IPS-18c (cell line): Measurements from ENCODE around the gene PCCA.
"Not testable (repeated sequence)": the region's sequence is repeated elsewhere in the genome, so short reads cannot be mapped to it uniquely, and the experiment has no call there.

Source experiments
- H3K4me3 ChIP-seq: 2 replicates; pipeline ENCODE4 v1.7.0; 2013; ENCODE audit warnings: low read depth, mild to moderate bottlenecking, low read length, moderate library complexity; ENCODE audit not compliant: insufficient read depth
- H3K9me3 ChIP-seq: one replicate; pipeline ENCODE4 v1.6.1; 2013; ENCODE audit warnings: mild to moderate bottlenecking, low read length, moderate library complexity; ENCODE audit not compliant: control insufficient read depth, insufficient read depth

PCCA gene

DNA sequence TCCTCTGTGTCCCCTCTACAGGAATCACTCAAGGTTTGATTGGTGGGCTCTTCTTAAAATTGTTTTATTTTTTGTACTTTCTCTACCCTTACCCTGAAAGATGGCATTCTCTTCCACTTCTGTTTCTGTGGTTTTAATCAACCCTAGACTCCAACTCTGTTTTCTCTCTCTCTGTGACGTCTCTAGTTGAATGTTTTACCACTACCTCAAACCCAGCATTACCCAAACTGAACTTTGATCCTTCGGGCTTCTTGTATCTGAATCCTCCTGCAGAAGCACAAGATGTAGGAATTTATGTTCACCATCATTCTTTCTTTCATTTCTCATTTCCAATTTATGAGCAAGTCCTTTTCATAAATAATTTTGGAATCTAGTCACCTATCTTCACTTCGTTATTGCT lies 39.9 kb downstream of the PCCA start:
- H3K4me3 ChIP-seq = no peak overlapping the region
- H3K9me3 ChIP-seq = no peaks in the 10 kb centered on the region

DNA sequence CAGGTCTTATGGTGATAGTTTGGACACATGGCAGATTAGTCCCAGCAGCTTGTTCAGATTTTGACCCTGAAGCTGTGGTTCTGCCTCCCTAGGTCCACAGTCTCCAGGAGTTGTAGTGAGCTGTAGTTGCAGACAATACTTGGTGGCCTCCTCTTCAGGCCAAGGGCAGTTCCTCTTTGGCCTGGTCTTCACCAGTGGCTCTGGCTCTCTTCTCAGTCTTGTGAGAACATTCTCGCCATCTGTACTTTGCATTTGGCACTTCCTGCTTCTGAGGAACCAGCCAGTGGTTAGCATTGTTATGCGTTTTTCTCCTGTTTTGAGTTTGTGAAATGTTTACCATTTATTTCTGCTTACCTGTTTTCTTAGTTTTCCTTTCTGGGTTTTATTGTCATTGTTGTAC lies 40.7 kb downstream of the PCCA start:
- H3K9me3 ChIP-seq = no peaks in the 10 kb centered on the region

DNA sequence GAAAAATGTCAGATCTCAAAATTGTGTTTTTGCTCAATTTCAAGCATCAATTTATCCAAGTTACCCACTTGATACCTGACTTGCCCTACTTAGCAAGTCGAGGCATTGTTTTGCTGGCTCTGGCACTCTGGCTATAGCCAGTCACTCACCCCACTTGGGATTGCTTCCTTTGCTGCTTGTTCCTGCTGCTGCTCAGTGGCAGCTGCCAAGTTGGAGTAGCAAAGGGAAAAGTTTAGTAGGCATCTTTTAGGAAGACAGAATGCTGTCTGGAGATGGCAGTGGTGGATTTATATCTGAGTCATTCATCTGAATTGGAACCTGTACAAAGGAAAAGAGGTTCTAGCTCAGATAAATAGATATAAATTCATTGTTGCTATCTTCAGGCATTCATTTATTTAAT lies 41.2 kb downstream of the PCCA start:
- Histone ChIP-seq H3K9me3 (no peaks in the 10 kb centered on the region), H3K4me3 (no peak overlapping the region)

More for the DNA sequence above, 40.7 kb downstream of the PCCA start:
- H3K4me3 ChIP-seq = no peak overlapping the region

DNA sequence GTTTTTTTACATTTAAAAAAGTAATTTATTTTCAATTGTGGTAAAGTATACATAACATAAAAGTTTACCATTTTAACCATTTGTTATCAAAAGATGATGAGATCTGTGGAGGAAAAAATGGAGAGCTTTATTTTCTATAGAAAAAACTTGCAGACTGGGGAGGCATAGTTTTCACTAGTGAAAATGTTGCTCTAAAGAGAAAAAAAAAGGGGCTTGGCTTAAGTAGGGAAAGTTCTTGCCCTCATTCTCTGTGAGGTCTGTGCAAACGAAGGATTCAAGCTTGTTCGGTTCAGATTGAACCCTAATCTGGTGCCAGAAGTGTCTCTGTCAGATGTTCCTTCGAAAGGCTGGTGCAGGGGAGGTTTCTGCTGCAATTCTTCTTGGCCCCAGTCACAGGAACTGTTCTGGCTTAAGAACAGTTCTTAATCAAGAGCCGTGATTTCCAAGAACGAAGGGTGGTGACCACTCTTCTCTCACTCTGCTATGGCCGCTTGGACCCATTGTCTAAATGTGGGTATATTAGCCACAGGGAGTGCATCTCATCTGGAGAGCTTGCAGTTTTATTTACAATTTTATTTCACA lies 42.1 kb downstream of the PCCA start:
- Histone ChIP-seq H3K9me3 (no peaks in the 10 kb centered on the region), H3K4me3 (no peak overlapping the region)

DNA sequence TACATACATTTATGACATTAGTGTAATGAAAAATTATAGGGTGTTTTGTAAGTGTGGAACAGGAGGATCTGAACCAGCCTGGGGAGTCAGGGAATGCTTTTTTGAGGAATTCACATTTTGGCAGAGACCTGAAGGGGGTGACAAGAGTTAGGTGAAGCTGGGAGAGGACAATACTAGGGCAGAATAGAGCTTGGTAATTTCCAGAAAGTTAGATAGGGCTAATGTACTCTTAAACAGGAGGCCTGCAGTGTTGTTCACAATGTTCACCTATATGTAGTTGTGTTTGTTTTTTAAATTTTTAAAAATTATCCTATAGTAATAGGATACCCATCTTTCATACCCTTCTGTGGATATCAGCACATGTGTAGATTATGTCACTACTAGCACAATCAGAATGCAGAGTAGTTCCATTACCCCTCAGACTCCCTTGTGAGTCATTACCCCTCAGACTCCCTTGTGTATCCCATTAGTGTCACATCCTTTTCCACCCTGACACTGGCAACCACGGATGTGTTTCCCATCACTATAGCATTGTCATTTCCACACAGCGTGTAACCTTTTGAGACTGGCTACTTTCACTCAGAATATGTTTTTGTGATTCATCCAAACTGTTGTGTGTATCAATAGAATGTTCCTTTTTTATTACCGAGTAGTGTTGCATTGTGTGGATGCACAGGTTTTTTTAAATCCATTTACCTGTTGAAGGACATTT lies 43.1 kb downstream of the PCCA start:
- H3K9me3 ChIP-seq = no peaks in the 10 kb centered on the region

DNA sequence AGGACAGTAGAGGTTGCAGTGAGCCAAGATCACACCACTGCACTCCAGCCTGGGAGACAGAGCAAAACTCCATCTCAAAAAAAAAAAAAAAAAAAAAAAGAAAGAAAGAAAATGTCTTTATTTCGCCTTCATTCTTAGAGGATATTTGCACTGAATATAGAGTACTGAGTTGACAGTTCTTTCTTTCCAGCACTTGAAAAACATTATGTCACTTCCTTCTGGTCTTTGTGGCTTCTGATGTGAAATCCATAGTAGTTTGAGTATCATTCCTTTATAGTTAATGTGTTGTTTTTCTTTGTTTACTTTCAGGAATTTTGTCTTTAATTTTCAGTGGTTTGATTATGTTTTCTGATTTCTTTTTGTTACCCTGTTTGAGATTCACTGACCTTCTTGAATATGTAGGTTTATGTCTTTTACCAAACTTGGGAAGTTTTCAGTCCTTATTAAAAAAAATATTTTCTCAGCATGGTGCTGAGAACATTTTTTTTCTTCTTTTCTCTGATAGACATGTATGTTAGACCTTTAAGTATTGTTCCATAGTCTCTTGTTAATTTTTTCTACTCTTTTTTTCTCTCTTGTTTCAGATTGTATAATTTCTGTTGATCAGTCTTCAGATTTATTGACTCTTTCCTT lies 50.1 kb downstream of the PCCA start:
- H3K9me3 ChIP-seq = peaks cover 2% of the 10 kb centered on the region
- no peak overlapping the region for H3K4me3 ChIP-seq

More for the DNA sequence above, 43.1 kb downstream of the PCCA start:
- no peak overlapping the region for H3K4me3 ChIP-seq

DNA sequence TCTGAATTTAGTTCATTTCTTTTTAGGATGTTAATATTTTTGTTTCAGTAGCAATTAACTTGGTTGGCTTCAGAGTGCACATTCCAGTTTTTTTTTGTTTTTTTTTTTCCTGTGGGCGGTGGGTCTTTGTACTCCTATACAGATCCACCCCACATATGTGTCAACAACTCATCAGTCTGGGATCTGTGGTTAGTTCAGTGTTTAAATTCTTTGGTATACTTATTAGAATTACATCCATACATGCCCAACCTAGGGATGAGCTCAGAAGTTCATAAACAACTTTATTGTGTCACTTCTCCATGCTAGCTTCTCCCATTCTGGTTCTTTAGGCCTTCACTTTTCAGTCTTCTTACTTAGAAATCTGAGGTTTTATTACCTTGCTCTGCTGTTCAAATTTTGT lies 50.9 kb downstream of the PCCA start:
- peaks cover 2% of the 10 kb centered on the region for H3K9me3 ChIP-seq
- H3K4me3 ChIP-seq = no peak overlapping the region

DNA sequence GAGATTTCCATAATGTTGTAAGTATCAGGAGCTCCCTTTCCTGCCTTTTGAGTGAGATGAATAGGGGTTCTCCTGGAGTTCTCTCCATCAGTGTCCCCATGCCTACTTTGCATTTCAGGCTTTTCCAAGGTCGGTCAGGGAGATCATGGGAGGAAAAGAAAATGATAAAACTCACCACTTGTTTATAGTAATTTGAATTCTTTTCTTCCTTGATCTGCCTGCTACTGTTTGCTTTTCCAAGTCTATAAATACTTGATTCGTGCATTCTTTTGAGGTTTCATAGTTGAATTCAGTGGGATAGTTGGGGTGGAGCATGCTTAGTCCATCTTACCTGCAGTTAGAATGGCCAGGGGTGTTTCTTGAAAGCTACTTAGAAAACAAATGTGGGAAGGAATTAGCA lies 51.5 kb downstream of the PCCA start:
- Histone ChIP-seq H3K4me3 (no peak overlapping the region), H3K9me3 (peaks cover 2% of the 10 kb centered on the region)

DNA sequence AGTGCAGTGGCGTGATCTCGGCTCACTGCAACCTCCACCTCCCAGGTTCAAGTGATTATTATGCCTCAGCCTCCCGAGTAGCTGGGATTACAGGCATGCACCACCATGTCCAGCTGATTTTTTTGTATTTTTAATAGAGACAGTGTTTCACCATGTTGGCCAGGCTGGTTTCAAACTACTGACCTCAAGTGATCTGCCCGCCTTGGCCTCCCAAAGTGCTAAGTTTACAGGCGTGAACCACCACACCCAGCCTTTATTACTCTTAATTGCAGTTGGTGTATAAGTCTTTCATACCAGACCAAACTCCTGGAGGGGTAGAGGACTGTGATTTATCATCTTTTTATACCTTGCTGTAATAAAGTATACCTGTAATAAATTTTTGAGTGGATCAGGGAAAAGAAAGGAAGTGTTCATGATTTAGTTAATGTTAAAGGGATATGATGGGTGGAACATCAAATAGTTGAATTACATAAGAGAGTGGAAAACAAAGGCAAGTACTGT lies 52.6 kb downstream of the PCCA start:
- not testable (repeated sequence) for H3K9me3 ChIP-seq, H3K4me3 ChIP-seq

DNA sequence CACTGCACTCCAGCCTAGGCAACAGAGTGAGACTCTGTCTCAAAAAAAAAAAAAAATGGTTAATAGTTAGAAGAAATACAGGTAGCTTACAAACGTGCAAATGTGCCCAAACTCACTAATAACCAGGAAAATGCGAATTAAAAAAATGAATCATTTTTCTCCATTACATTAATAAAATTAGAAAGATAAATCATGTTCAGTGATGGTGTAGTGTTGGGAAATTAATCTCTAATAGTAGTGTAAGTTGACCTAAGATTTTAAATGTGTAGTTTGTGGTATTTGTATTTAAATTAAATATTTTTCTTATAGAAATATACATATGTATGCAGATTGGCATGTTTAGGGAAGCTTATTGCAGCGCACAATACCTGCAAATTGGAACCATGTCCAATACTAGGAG lies 57.6 kb downstream of the PCCA start:
- peaks cover 2% of the 10 kb centered on the region for H3K9me3 ChIP-seq
- no peak overlapping the region for H3K4me3 ChIP-seq

DNA sequence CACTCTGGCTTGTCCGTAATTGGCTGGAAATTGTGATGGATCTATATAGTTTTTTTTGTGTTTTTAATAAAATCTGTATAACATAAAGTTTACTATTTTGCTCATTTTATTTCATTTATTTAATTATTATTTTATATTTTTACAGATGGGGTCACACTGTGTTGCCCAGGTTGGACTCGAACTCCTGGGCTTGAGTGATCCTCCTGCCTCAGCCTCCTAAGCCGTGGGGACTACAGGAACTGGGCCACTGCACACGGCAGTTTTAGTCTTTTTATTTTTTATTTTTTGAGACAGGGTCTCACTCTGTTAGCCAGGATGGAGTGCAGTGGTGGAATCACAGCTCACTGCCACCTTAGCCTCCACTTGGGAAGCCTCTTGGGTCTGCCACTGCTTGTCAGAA lies 58.9 kb downstream of the PCCA start:
- Histone ChIP-seq H3K4me3 (no peak overlapping the region), H3K9me3 (peaks cover 2% of the 10 kb centered on the region)

DNA sequence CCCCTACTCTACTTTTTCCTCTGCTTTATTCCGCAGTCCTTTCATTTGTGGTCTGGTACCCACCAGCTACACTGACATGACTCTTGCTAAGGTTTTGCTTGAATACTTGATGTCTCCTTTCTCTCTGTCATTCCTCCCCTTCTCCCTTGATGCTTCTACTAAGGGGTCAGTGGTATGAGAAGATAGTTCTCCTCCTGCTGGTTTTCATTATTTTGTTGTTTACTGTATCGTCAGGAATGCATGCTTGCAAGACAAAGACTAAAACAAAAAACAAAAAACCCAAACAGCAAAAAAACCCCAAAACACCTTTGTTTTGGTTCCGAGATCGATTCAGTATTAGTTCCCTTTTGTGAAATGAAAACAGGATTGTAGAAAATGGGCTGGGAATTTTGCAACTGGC lies 59.5 kb downstream of the PCCA start:
- peaks cover 2% of the 10 kb centered on the region for H3K9me3 ChIP-seq
- H3K4me3 ChIP-seq = no peak overlapping the region

DNA sequence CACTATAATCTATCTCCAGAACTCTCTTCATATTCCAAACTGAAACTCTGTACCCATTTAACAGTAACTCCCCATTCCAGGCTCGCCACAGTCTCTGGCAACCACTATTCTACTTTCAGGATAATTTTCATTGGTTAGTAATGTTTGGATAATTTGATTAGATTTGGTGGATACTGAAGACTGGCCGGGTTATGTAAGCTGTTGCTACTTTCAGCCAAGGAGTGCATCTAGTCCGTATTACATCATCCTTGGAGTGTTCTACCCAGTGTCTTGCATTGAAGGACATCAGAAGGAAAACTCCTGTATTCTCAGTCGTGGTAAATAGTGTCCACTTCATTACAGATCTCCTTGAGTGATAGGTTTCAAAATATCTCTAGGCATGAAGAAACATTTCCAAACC lies 60.5 kb downstream of the PCCA start:
- Histone ChIP-seq H3K9me3 (peaks cover 2% of the 10 kb centered on the region), H3K4me3 (no peak overlapping the region)

DNA sequence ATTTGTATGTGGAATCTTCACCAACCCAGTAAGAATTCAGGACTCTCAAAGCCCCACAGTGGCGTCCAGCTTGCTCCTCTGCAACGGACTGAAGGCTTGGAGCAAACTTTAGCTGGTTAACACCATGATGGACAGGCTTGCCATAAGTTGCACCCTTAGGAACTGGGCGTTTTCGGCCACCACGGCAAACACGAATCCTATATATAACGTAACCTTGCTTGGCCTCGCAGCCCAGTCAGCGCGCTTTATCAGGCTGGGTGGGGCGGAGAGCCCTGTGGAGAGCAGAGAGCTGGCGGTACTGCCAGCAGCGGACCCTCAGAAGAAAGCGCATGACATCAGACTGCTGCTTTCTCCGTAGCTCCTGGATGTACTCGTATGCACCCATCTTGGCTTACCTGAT lies 61.8 kb downstream of the PCCA start:
- not testable (repeated sequence) for H3K9me3 ChIP-seq, H3K4me3 ChIP-seq

DNA sequence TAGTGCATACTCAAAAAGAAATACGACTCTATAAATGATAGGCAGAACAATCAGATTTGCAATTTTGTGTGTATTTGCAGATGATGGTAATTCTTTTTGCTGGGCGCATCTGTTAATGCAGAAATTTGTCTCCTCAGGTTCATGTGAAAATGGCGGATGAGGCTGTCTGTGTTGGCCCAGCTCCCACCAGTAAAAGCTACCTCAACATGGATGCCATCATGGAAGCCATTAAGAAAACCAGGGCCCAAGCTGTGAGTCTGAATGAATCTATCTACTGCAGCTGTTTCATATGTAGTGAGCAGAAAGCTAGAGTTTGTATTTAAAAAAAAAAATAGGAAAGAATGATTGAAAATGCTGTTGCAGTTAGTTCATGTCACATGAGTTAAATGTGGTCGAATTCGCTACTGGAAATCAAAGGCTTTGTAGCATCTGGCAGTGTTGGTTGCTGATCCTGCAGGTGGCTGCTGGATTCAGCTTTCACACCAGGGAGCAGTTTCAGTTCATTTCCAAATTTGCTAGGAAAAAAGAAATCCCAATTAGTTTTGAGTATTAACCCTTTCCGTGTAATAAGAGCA lies 66.0 kb downstream of the PCCA start:
- Histone ChIP-seq H3K4me3 (no peak overlapping the region), H3K9me3 (no peaks in the 10 kb centered on the region)

DNA sequence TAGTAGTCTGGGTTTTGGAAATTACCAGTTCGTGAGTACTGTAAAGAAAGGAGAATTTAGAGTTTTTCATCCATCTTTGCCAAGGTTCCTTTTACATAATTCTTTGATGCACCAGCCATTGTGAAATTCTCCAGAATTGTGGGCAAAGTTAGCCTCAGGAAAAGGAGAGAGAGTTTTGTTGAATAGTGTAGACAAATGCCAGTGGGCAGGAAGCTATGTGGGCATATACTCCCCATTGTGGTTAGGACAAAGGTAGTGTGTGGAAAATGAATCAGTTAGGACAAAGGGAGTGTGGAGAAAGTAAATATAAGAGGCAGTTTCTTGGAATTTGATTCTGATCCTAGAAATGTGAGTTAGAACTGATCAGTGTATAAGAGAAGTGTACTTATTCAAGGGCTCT lies 67.9 kb downstream of the PCCA start:
- H3K9me3 ChIP-seq = no peaks in the 10 kb centered on the region
- H3K4me3 ChIP-seq = no peak overlapping the region

DNA sequence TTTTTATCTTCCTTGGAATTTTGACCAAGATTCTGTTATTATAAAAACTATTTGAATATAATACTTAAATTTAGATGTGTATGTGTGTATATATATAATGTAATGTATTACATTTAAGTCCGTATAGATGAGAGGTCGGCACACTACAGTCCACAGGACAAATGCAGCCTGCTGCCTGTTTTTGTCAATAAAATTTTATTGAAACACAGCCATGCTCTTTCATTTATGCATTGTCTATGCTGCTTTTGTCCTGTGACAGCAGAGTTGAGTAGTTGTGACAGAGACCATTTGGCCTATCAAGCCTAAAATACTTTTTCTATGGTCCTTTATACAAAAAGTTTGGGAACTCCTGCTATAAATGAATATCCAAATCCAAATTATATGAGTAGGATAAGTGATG lies 69.7 kb downstream of the PCCA start:
- H3K9me3 ChIP-seq = no peaks in the 10 kb centered on the region
- H3K4me3 ChIP-seq = no peak overlapping the region

DNA sequence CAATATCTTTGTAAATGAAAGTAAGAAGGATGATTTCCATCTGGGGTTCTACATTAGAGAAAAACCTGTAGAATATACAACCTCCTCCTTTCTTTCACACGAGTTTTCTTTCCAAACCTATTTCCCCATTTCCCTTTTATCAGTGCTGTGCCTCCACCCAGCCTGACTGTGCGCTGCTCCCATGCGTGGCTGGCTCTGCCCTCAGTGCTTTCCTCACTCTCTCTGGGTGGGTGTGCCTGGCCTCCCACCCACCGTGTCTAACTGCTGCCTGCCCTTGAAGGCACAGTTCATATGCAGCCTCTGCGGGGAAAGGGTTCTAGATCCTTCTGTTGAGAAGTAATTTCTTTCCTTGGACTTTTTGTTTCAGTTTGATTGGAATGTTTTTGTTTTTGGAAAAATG lies 70.7 kb downstream of the PCCA start:
- Histone ChIP-seq H3K4me3 (no peak overlapping the region), H3K9me3 (no peaks in the 10 kb centered on the region)
